K562 (cell line): Measurements from ENCODE around the gene DKC1.

Source experiments
- CBX8 ChIP-seq: fragments of 200-600 bp; sonication (generic); IDR thresholded peaks from 2 replicates; pipeline ENCODE4 v1.6.1; 2012; ENCODE audit warnings: borderline replicate concordance, mixed run types, low read depth, mild to moderate bottlenecking, moderate library complexity, mixed read lengths, low read length, control low read depth, inconsistent platforms; ENCODE audit not compliant: poor library complexity, severe bottlenecking; ENCODE audit errors: extremely low read depth
- EHMT2 ChIP-seq: fragments of 450-650 bp; IDR thresholded peaks from 2 replicates; pipeline ENCODE4 v1.6.1; 2018; ENCODE audit warnings: antibody characterized with exemption
- ELF1 ChIP-seq: fragments of 200-800 bp; sonication (Bioruptor generic); IDR thresholded peaks from 2 replicates; pipeline ENCODE4 v1.6.1; 2016; ENCODE audit warnings: missing genetic modification characterization, missing compliant biosample characterization
- ETV6 ChIP-seq, 3 experiments: fragments of 150-350 bp in 1 of 3; sonication (generic) in 1 of 3; formaldehyde crosslinking in 1 of 3; IDR thresholded peaks; 2 replicates each; pipeline versions ENCODE4 v1.6.1 to v1.8.0; 2014 to 2022; ENCODE audit warnings: borderline replicate concordance in 2 of 3, low read depth in 2 of 3, antibody characterized with exemption in 1 of 3, low read length in 1 of 3, mild to moderate bottlenecking in 1 of 3, missing genetic modification reagents in 1 of 3
- FOXA1 ChIP-seq: fragments of 450-650 bp; IDR thresholded peaks from 2 replicates; pipeline ENCODE4 v1.6.1; 2016; ENCODE audit warnings: mild to moderate bottlenecking, borderline replicate concordance
- FOXM1 ChIP-seq, 2 experiments: fragments of 450-650 bp in 1 of 2; sonication (generic) in 1 of 2; formaldehyde crosslinking in 1 of 2; IDR thresholded peaks; 2 replicates each; pipeline versions ENCODE4 v1.6.1 to v1.9.0; 2017 to 2022; ENCODE audit warnings: low read depth in 2 of 2, mild to moderate bottlenecking in 2 of 2, missing genetic modification reagents in 1 of 2, moderate library complexity in 1 of 2
- JUND ChIP-seq, 2 experiments: IDR thresholded peaks; 2 replicates in 1 of 2; 3 replicates in 1 of 2; pipeline ENCODE4 v1.6.1; 2011; ENCODE audit warnings: borderline replicate concordance in 2 of 2, low read depth in 2 of 2, low read length in 2 of 2, improper control_type of control experiment in 1 of 2, missing biosample characterization in 1 of 2, missing genetic modification characterization in 1 of 2, missing genetic modification reagents in 1 of 2
- NR2C2 ChIP-seq, 2 experiments: fragments of 200-800 bp in 1 of 2; sonication (Bioruptor generic) in 1 of 2; sonication (generic) in 1 of 2; formaldehyde crosslinking in 1 of 2; IDR thresholded peaks; 2 replicates each; pipeline versions ENCODE4 v1.6.1 to v1.8.0; 2016 to 2022; ENCODE audit warnings: mild to moderate bottlenecking in 1 of 2, missing compliant biosample characterization in 1 of 2, missing genetic modification characterization in 1 of 2, missing genetic modification reagents in 1 of 2
- POLR2A ChIP-seq: fragments of 450-650 bp; conservative IDR thresholded peaks from 2 replicates; pipeline ENCODE4 v1.6.1; 2016
- POU5F1 ChIP-seq: fragments of 150-350 bp; IDR thresholded peaks from 2 replicates; pipeline ENCODE4 v1.6.1; 2014; ENCODE audit warnings: borderline replicate concordance, low read length, low read depth, mild to moderate bottlenecking; ENCODE audit not compliant: partially characterized antibody
- SMARCC2 ChIP-seq: fragments of 450-650 bp; IDR thresholded peaks from 2 replicates; pipeline ENCODE4 v1.6.1; 2017; ENCODE audit warnings: antibody characterized with exemption, moderate library complexity, mild to moderate bottlenecking, low read depth
- ZNF253 ChIP-seq: fragments of 250-450 bp; sonication (Bioruptor Pico); conservative IDR thresholded peaks from 2 replicates; pipeline ENCODE4 v1.6.1; 2021; ENCODE audit warnings: mild to moderate bottlenecking
- TF ChIP-seq, protein P1 (sequence below), 2 experiments: fragments of 450-650 bp in 1 of 2; sonication (generic) in 1 of 2; formaldehyde crosslinking in 1 of 2; IDR thresholded peaks in 1 of 2; conservative IDR thresholded peaks in 1 of 2; 2 replicates each; pipeline versions ENCODE4 v1.6.1 to v1.8.1; 2016 to 2023; ENCODE audit warnings: mild to moderate bottlenecking in 2 of 2, moderate library complexity in 2 of 2, inconsistent platforms in 1 of 2, missing genetic modification reagents in 1 of 2
- TF ChIP-seq, protein P2 (sequence below): fragments of 450-650 bp; formaldehyde crosslinking; IDR thresholded peaks from 2 replicates; pipeline ENCODE4 v1.4.0; 2022; ENCODE audit warnings: missing genetic modification characterization

DNA sequence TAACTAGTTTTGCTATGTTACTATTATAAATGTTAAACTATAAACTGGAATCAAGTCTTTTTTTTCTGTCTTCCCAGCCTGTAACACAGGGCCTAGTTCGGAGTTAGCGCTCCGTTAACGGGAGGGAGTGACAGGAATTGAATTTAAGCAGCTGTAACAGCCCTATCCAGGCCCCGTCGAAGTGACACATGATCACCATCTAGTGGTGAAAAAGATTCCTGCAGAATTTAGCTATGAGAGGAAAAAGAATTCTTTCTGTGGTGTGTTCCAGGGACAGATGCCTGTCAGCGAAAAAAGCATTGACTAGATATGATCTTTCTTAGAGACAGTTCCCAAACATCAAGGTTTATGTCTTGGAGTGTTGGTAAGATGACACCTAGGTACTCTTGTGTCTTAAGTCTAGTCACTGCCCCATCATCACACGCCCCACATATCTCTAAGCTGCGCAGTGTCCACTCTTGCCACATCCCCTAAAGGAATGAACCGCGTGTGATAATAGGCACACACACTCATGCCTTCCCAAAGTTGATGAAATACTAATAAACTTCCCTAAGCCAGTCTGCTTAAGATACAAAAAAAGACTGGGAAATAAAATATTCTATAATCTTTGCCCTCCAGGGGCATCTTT lies 13.8 kb upstream of the DKC1 start:
- TF ChIP-seq, protein P1, sequence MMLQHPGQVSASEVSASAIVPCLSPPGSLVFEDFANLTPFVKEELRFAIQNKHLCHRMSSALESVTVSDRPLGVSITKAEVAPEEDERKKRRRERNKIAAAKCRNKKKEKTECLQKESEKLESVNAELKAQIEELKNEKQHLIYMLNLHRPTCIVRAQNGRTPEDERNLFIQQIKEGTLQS (IDR thresholded peaks at IDR 0.05), result no peak
- TF ChIP-seq, protein P1 (CRISPR knock-in tag; conservative IDR thresholded peaks at IDR 0.05), result no peak
- TF ChIP-seq SMARCC2 (no peak), JUND (IDR thresholded peaks at IDR 0.05; ENCODE audit: borderline replicate concordance, low read depth, low read length) (no peak), JUND (tag; IDR thresholded peaks at IDR 0.05; ENCODE audit: borderline replicate concordance, low read depth, low read length) (no peak), POLR2A (no peak), ZNF253 (CRISPR knock-in tag) (no peak), ELF1 (tag) (no peak), POU5F1 (no peak), FOXM1 (IDR thresholded peaks at IDR 0.05; ENCODE audit: low read depth) (peak; percentile 60), FOXM1 (CRISPR knock-in tag; IDR thresholded peaks at IDR 0.05; ENCODE audit: low read depth) (no peak), EHMT2 (no peak), ETV6 (IDR thresholded peaks at IDR 0.05; ENCODE audit: borderline replicate concordance in 1 of 2, low read depth in 2 of 2, low read length in 1 of 2) (no peak), ETV6 (CRISPR knock-in tag; IDR thresholded peaks at IDR 0.05; ENCODE audit: borderline replicate concordance) (no peak), NR2C2 (CRISPR knock-in tag; IDR thresholded peaks at IDR 0.05) (no peak), NR2C2 (tag; IDR thresholded peaks at IDR 0.05) (no peak), CBX8 (no peak), FOXA1 (no peak)
- TF ChIP-seq, protein P2, sequence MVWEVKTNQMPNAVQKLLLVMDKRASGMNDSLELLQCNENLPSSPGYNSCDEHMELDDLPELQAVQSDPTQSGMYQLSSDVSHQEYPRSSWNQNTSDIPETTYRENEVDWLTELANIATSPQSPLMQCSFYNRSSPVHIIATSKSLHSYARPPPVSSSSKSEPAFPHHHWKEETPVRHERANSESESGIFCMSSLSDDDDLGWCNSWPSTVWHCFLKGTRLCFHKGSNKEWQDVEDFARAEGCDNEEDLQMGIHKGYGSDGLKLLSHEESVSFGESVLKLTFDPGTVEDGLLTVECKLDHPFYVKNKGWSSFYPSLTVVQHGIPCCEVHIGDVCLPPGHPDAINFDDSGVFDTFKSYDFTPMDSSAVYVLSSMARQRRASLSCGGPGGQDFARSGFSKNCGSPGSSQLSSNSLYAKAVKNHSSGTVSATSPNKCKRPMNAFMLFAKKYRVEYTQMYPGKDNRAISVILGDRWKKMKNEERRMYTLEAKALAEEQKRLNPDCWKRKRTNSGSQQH, result no peak
